ENCODE measurements around the gene PACS1.

The PACS1 gene

GRCh38 chr11:66032957-66033735, 36.9 kb upstream of the PACS1 start:
- intact Hi-C loops (cut with DNase I; ENCODE audit: low total_unique reads), result no loop called here
- no peaks in the 10 kb centered on the region for H3K36me3 ChIP-seq
- no peaks in the 10 kb centered on the region for H3K4me1 ChIP-seq
- TF ChIP-seq CTCF (IDR thresholded peaks at IDR 0.05), result no peak
- no peaks in the 10 kb centered on the region for H3K9me3 ChIP-seq
- H3K4me3 ChIP-seq, result no peak overlapping the region
- H3K27me3 ChIP-seq, result no peaks in the 10 kb centered on the region
- no peak overlapping the region for H3K27ac ChIP-seq
- DNase-seq, result no peak

GRCh38 chr11:66035653-66036333, 34.3 kb upstream of the PACS1 start:
- Histone ChIP-seq H3K36me3 (no peaks in the 10 kb centered on the region), H3K27ac (no peak overlapping the region), H3K9me3 (no peaks in the 10 kb centered on the region), H3K27me3 (no peaks in the 10 kb centered on the region), H3K4me3 (no peak overlapping the region), H3K4me1 (no peaks in the 10 kb centered on the region)
- DNase-seq, result no peak
- intact Hi-C loops (cut with DNase I; ENCODE audit: low total_unique reads), result no loop called here
- TF ChIP-seq CTCF (IDR thresholded peaks at IDR 0.05), result no peak

GRCh38 chr11:66036334-66036710, 33.8 kb upstream of the PACS1 start:
- intact Hi-C loops (cut with DNase I; ENCODE audit: low total_unique reads), result no loop called here
- no peak for DNase-seq
- no peak overlapping the region for H3K4me3 ChIP-seq
- no peaks in the 10 kb centered on the region for H3K27me3 ChIP-seq
- no peak overlapping the region for H3K27ac ChIP-seq
- H3K9me3 ChIP-seq, result no peaks in the 10 kb centered on the region
- H3K4me1 ChIP-seq, result no peaks in the 10 kb centered on the region
- no peaks in the 10 kb centered on the region for H3K36me3 ChIP-seq
- no peak for TF ChIP-seq CTCF (IDR thresholded peaks at IDR 0.05)

GRCh38 chr11:66037327-66037726, 32.7 kb upstream of the PACS1 start:
- H3K27ac ChIP-seq, result no peak overlapping the region
- no peaks in the 10 kb centered on the region for H3K4me1 ChIP-seq
- H3K36me3 ChIP-seq, result no peaks in the 10 kb centered on the region
- no peak overlapping the region for H3K4me3 ChIP-seq
- H3K27me3 ChIP-seq, result no peaks in the 10 kb centered on the region
- TF ChIP-seq CTCF (IDR thresholded peaks at IDR 0.05), result no peak
- intact Hi-C loops (cut with DNase I; ENCODE audit: low total_unique reads), result no loop called here
- no peaks in the 10 kb centered on the region for H3K9me3 ChIP-seq
- DNase-seq, result no peak

- peaks cover 0 to under 1% (median 0%) of the 10 kb centered on the region in 4 donors for H3K4me1 ChIP-seq
- no peak for TF ChIP-seq CTCF (IDR thresholded peaks at IDR 0.05)
- H3K4me3 ChIP-seq, result no peak overlapping the region
- intact Hi-C loops (cut with DNase I; ENCODE audit: low total_unique reads), result no loop called here
- H3K9me3 ChIP-seq, result no peaks in the 10 kb centered on the region
- DNase-seq, result no peak
- no peaks in the 10 kb centered on the region for H3K36me3 ChIP-seq
- no peak overlapping the region for H3K27ac ChIP-seq
- H3K27me3 ChIP-seq, result no peaks in the 10 kb centered on the region
Measured at GRCh38 chr11:66039765-66040164, 30.3 kb upstream of the PACS1 start.
